H9 (cell line): ENCODE data around the gene PLXNA2. TPM values are rescaled to one million over a fixed set of nuclear protein-coding genes. Genes with fewer than 3 reads are reported as not detected.

Experiments
- DNase-seq: peaks from one replicate; pipeline ENCODE4 v3.0.0-alpha.2; 2017
- H2AFZ ChIP-seq: one replicate; pipeline ENCODE4 v1.6.1; 2013; ENCODE audit warnings: mild to moderate bottlenecking, low read length, control low read depth, moderate library complexity
- H2AK5ac ChIP-seq: 2 replicates; pipeline ENCODE4 v1.6.1; 2013; ENCODE audit warnings: low read length, control low read depth, mixed read lengths; ENCODE audit not compliant: insufficient read length
- H2BK120ac ChIP-seq: one replicate; pipeline ENCODE4 v1.6.1; 2013; ENCODE audit warnings: low read depth, mild to moderate bottlenecking, low read length, control low read depth, inconsistent platforms; ENCODE audit not compliant: poor library complexity, severe bottlenecking
- H2BK12ac ChIP-seq: 2 replicates; pipeline ENCODE4 v1.6.1; 2013; ENCODE audit warnings: low read length, control low read depth, mixed read lengths, low read depth; ENCODE audit not compliant: insufficient read length
- H2BK15ac ChIP-seq: 2 replicates; pipeline ENCODE4 v1.6.1; 2013; ENCODE audit warnings: low read depth, low read length, control low read depth
- H2BK20ac ChIP-seq: one replicate; pipeline ENCODE4 v1.6.1; 2013; ENCODE audit warnings: low read depth, mild to moderate bottlenecking, low read length, control low read depth, inconsistent platforms; ENCODE audit not compliant: poor library complexity, severe bottlenecking
- H2BK5ac ChIP-seq: 2 replicates; pipeline ENCODE4 v1.6.1; 2013; ENCODE audit warnings: low read length, control low read depth, mixed read lengths; ENCODE audit not compliant: insufficient read length
- H3K14ac ChIP-seq: 2 replicates; pipeline ENCODE4 v1.6.1; 2013; ENCODE audit warnings: low read length, control low read depth; ENCODE audit not compliant: insufficient read depth
- H3K18ac ChIP-seq: 2 replicates; pipeline ENCODE4 v1.6.1; 2013; ENCODE audit warnings: low read depth, mild to moderate bottlenecking, mixed read lengths, low read length, control low read depth; ENCODE audit not compliant: insufficient read length
- H3K23ac ChIP-seq: 2 replicates; pipeline ENCODE4 v1.6.1; 2013; ENCODE audit warnings: low read length, control low read depth, mixed read lengths, low read depth; ENCODE audit not compliant: insufficient read length
- H3K23me2 ChIP-seq: 2 replicates; pipeline ENCODE4 v1.6.1; 2013; ENCODE audit warnings: low read depth, mild to moderate bottlenecking, mixed read lengths, low read length, control low read depth; ENCODE audit not compliant: insufficient read length, poor library complexity, severe bottlenecking
- H3K27ac ChIP-seq: 2 replicates; pipeline ENCODE4 v1.5.1; 2013; ENCODE audit warnings: low read length, control low read depth, mixed read lengths, low read depth; ENCODE audit not compliant: insufficient read length
- H3K27me3 ChIP-seq: 2 replicates; pipeline ENCODE4 v1.6.1; 2013; ENCODE audit warnings: low read length, control low read depth, inconsistent platforms; ENCODE audit not compliant: insufficient read depth
- H3K4ac ChIP-seq: 2 replicates; pipeline ENCODE4 v1.6.1; 2013; ENCODE audit warnings: low read depth, mild to moderate bottlenecking, control low read depth, inconsistent platforms, low read length, moderate library complexity
- H3K4me1 ChIP-seq: 2 replicates; pipeline ENCODE4 v1.6.1; 2013; ENCODE audit warnings: low read length, control low read depth, inconsistent platforms; ENCODE audit not compliant: insufficient read depth
- H3K4me2 ChIP-seq: 2 replicates; pipeline ENCODE4 v1.6.1; 2013; ENCODE audit warnings: low read length, control low read depth, mixed read lengths; ENCODE audit not compliant: insufficient read length, insufficient read depth
- H3K56ac ChIP-seq: 2 replicates; pipeline ENCODE4 v1.6.1; 2013; ENCODE audit warnings: low read depth, mild to moderate bottlenecking, mixed read lengths, low read length, control low read depth; ENCODE audit not compliant: insufficient read length
- H3K79me1 ChIP-seq: 2 replicates; pipeline ENCODE4 v1.6.1; 2013; ENCODE audit warnings: low read depth, mild to moderate bottlenecking, moderate library complexity, low read length, control low read depth, inconsistent platforms; ENCODE audit not compliant: insufficient read depth, poor library complexity, severe bottlenecking
- H3K79me2 ChIP-seq: 2 replicates; pipeline ENCODE4 v1.6.1; 2013; ENCODE audit warnings: low read length, control low read depth, inconsistent platforms; ENCODE audit not compliant: insufficient read depth
- H3K9ac ChIP-seq: 2 replicates; pipeline ENCODE4 v1.6.1; 2013; ENCODE audit warnings: low read length, control low read depth, mixed read lengths; ENCODE audit not compliant: insufficient read length; ENCODE audit errors: extremely low read depth
- H3K9me3 ChIP-seq: one replicate; pipeline ENCODE4 v1.6.1; 2013; ENCODE audit warnings: low read depth, low read length, inconsistent platforms; ENCODE audit not compliant: control insufficient read depth
- H3T11ph ChIP-seq: one replicate; pipeline ENCODE4 v1.6.1; 2013; ENCODE audit warnings: mild to moderate bottlenecking, low read length, control low read depth, inconsistent platforms
- H4K20me1 ChIP-seq: one replicate; pipeline ENCODE4 v1.6.1; 2013; ENCODE audit not compliant: control insufficient read depth, insufficient read length, insufficient read depth
- H4K5ac ChIP-seq: 2 replicates; pipeline ENCODE4 v1.6.1; 2013; ENCODE audit warnings: low read depth, mild to moderate bottlenecking, mixed read lengths, low read length, control low read depth; ENCODE audit not compliant: insufficient read length
- H4K8ac ChIP-seq: replicated peaks from 2 replicates; pipeline ENCODE4 v1.6.1; 2013; ENCODE audit warnings: low read length, control low read depth, mixed read lengths, low read depth; ENCODE audit not compliant: insufficient read length
- H4K91ac ChIP-seq: 2 replicates; pipeline ENCODE4 v1.6.1; 2013; ENCODE audit warnings: low read depth, mild to moderate bottlenecking, moderate library complexity, mixed read lengths, low read length, control low read depth; ENCODE audit not compliant: insufficient read length
- H3K27ac Mint-ChIP-seq, 3 experiments: 2 replicates in 2 of 3; 3 replicates in 1 of 3; pipeline ENCODE4 v1.8.0; 2020 to 2021; ENCODE audit warnings: mixed read lengths in 3 of 3, mild to moderate bottlenecking in 1 of 3, moderate library complexity in 1 of 3
- H3K27me3 Mint-ChIP-seq: 2 replicates; pipeline ENCODE4 v1.8.0; 2021; ENCODE audit warnings: low read depth, mild to moderate bottlenecking, moderate library complexity, mixed read lengths
- H3K36me3 Mint-ChIP-seq, 3 experiments: 2 replicates in 2 of 3; 3 replicates in 1 of 3; pipeline ENCODE4 v1.8.0; 2020 to 2021; ENCODE audit warnings: low read depth in 3 of 3, mixed read lengths in 3 of 3; ENCODE audit not compliant: insufficient read depth in 1 of 3
- H3K4me1 Mint-ChIP-seq, 2 experiments: 2 replicates each; pipeline ENCODE4 v1.8.0; 2020; ENCODE audit warnings: mixed read lengths in 2 of 2
- H3K4me3 Mint-ChIP-seq, 2 experiments: 2 replicates in 1 of 2; 3 replicates in 1 of 2; pipeline ENCODE4 v1.8.0; 2020 to 2021; ENCODE audit warnings: mild to moderate bottlenecking in 2 of 2, mixed read lengths in 2 of 2, moderate library complexity in 1 of 2
- H3K9me3 Mint-ChIP-seq, 2 experiments: 2 replicates in 1 of 2; 3 replicates in 1 of 2; pipeline ENCODE4 v1.8.0; 2020; ENCODE audit warnings: mild to moderate bottlenecking in 2 of 2, mixed read lengths in 2 of 2, moderate library complexity in 1 of 2
- CTCF ChIP-seq: fragments of 200-600 bp; sonication (generic); conservative IDR thresholded peaks from 3 replicates; pipeline ENCODE4 v1.8.0; 2021; ENCODE audit warnings: antibody characterized with exemption, mild to moderate bottlenecking
- WGBS: extraction: QIAGEN DNeasy Blood & Tissue Kit; methylation state at CpG from one replicate; pipeline ENCODE4 v1.1.7; 2013; ENCODE audit warnings: missing lambda C conversion rate, low lambda C conversion rate, mixed read lengths; ENCODE audit not compliant: insufficient read length; ENCODE audit errors: extremely low coverage; 5-methylcytosine and 5-hydroxymethylcytosine counted together
- total RNA-seq: library from RNA; stranded (reverse); gene quantifications from 2 replicates; pipeline ENCODE4 v1.2.1, GENCODE V29; 2021

PLXNA2 gene
- total RNA-seq, 1 experiment from 2014 or later, result 0.57 TPM

GRCh38 chr1:208051651-208052050 is 192.5 kb downstream of the PLXNA2 start:
- Histone ChIP-seq H4K5ac (no peak overlapping the region), H2BK15ac (no peak overlapping the region), H3K79me1 (no peaks in the 10 kb centered on the region), H3K79me2 (no peaks in the 10 kb centered on the region), H4K91ac (no peak overlapping the region), H3K23ac (no peak overlapping the region), H3K9ac (no peak overlapping the region), H3K4me1 (no peaks in the 10 kb centered on the region; the same call in 1 of the 2 replicates), H3K18ac (no peak overlapping the region), H2AK5ac (no peak overlapping the region), H3K9me3 (no peaks in the 10 kb centered on the region), H4K20me1 (no peaks in the 10 kb centered on the region), H2BK12ac (no peak overlapping the region), H3K56ac (no peak overlapping the region), H4K8ac (no peak overlapping the region), H3K4me2 (no peak overlapping the region), H3T11ph (no peak overlapping the region), H3K27me3 (no peaks in the 10 kb centered on the region), H3K23me2 (no peaks in the 10 kb centered on the region), H3K27ac (no peak overlapping the region), H3K14ac (no peak overlapping the region), H2AFZ (no peak overlapping the region), H2BK5ac (no peak overlapping the region), H3K4ac (no peak overlapping the region), H2BK20ac (no peak overlapping the region), H2BK120ac (no peak overlapping the region)
- WGBS, result no CpG with 5 or more reads among the region's 3 CpGs
- H3K27me3 Mint-ChIP-seq, result peaks cover 2% of the 10 kb centered on the region
- TF ChIP-seq CTCF, result no peak
- H3K9me3 Mint-ChIP-seq, result no peaks in the 10 kb centered on the region
- no peak for DNase-seq
- no peaks in the 10 kb centered on the region for H3K36me3 Mint-ChIP-seq
- H3K4me3 Mint-ChIP-seq, result no peak overlapping the region
- H3K27ac Mint-ChIP-seq, result no peak overlapping the region
- H3K4me1 Mint-ChIP-seq, result peaks cover 23 to 45% of the 10 kb centered on the region in 2 experiments
